Measurements from ENCODE around the gene PCDHB16.

- TF ChIP-seq CTCF (IDR thresholded peaks at IDR 0.05) (no peak), POLR2AphosphoS5 (IDR thresholded peaks at IDR 0.05) (no peak), POLR2A (IDR thresholded peaks at IDR 0.05) (no peak)
Observed at GRCh38 chr5:141175933-141176332, 6.3 kb upstream of the PCDHB16 start.
